ENCODE data around the gene ARL13B.

Gene ARL13B

DNA sequence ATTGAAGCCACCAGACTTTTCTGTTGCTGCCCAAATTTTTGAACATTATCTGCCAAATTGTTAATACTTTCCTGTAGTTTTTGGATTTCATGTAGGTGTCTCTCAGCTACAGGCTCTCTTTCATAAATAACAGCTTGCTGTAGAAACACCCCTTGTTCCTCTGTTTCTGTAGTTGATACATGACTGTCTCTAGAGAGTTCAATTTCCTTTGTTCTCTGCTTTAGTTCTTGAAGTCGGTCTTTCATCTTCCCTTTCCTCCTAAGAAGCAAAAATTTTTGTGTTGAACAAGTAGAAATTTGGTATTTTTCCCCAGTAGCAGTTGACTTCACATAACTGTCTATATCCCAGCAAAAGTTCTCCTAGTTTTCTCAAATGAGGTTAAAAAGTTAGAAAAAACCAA is 35.1 kb downstream of the ARL13B start:
- no peak for DNase-seq (ENCODE audit: low read depth, low spot score)
- no peaks in the 10 kb centered on the region for H3K9me3 ChIP-seq (ENCODE audit: insufficient read depth, low read length)

DNA sequence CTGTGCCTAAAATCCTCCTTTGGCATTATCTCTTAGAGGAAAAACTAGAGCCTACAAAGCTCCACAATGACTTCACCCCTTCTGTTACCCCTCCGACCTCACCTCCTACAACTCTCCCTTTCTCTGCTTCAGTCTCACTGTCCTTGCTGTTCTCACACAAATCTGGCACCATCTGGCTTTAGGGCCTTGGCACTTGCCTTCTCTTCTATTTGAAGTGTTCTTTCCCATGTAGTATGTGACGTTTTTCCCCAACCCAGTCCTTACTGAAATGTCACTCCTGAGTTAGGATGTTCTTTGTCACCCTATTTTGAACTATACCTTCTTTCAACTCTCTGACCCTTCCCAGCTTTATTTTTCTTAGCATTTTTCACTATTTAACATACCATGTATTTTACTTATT is 39.7 kb downstream of the ARL13B start:
- DNase-seq (ENCODE audit: low read depth, low spot score) = no peak
- Histone ChIP-seq H3K27me3 (ENCODE audit: insufficient read depth, insufficient read length) (no peaks in the 10 kb centered on the region), H3K9me3 (ENCODE audit: insufficient read depth, low read length) (no peaks in the 10 kb centered on the region), H3K4me3 (ENCODE audit: insufficient read length, low read depth) (no peak overlapping the region), H3K36me3 (ENCODE audit: insufficient read depth, insufficient read length, low read length) (no peaks in the 10 kb centered on the region), H3K9ac (ENCODE audit: insufficient read length, low read depth) (no peak overlapping the region), H3K4me1 (ENCODE audit: insufficient read depth, insufficient read length) (no peaks in the 10 kb centered on the region)
- TF ChIP-seq YY1 (IDR thresholded peaks at IDR 0.05; ENCODE audit: insufficient read depth, insufficient read length) (no peak), SUZ12 (IDR thresholded peaks at IDR 0.05; ENCODE audit: extremely low read depth, insufficient read depth, insufficient read length) (no peak), ZNF274 (IDR thresholded peaks at IDR 0.05; ENCODE audit: low read depth, low read length) (no peak)

More for the DNA sequence above, 35.1 kb downstream of the ARL13B start:
- H3K4me1 ChIP-seq (ENCODE audit: insufficient read depth, insufficient read length) = no peaks in the 10 kb centered on the region
- no peaks in the 10 kb centered on the region for H3K27me3 ChIP-seq (ENCODE audit: insufficient read depth, insufficient read length)
- no peak overlapping the region for H3K9ac ChIP-seq (ENCODE audit: insufficient read length, low read depth)
- no peaks in the 10 kb centered on the region for H3K36me3 ChIP-seq (ENCODE audit: insufficient read depth, insufficient read length, low read length)
- no peak overlapping the region for H3K4me3 ChIP-seq (ENCODE audit: insufficient read length, low read depth)
- TF ChIP-seq ZNF274 (IDR thresholded peaks at IDR 0.05; ENCODE audit: low read depth, low read length) (no peak), SUZ12 (IDR thresholded peaks at IDR 0.05; ENCODE audit: extremely low read depth, insufficient read depth, insufficient read length) (no peak), YY1 (IDR thresholded peaks at IDR 0.05; ENCODE audit: insufficient read depth, insufficient read length) (no peak)

DNA sequence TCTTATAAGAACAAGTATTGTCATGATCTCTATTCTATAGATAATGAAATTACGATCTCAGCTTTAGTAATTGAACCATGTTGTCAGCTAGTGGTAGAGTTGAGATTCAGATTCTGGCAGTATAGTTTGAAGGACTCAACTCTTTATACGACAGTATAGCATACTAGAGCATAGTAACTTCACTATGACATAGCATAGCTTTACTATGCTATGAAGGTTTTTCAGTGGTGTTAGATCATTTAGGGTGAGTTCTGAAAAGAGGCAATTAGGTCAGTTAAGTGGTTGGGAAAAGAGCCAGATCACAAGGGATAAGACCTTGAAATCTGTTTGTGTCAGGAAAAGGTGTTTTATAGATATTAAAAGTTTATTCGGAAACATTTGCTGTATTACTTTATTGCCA is 40.3 kb downstream of the ARL13B start:
- Histone ChIP-seq H3K9ac (ENCODE audit: insufficient read length, low read depth) (no peak overlapping the region), H3K27me3 (ENCODE audit: insufficient read depth, insufficient read length) (no peaks in the 10 kb centered on the region), H3K36me3 (ENCODE audit: insufficient read depth, insufficient read length, low read length) (no peaks in the 10 kb centered on the region), H3K4me1 (ENCODE audit: insufficient read depth, insufficient read length) (no peaks in the 10 kb centered on the region), H3K4me3 (ENCODE audit: insufficient read length, low read depth) (no peak overlapping the region), H3K9me3 (ENCODE audit: insufficient read depth, low read length) (no peaks in the 10 kb centered on the region)
- no peak for TF ChIP-seq YY1 (IDR thresholded peaks at IDR 0.05; ENCODE audit: insufficient read depth, insufficient read length)
- TF ChIP-seq SUZ12 (IDR thresholded peaks at IDR 0.05; ENCODE audit: extremely low read depth, insufficient read depth, insufficient read length) = no peak
- TF ChIP-seq ZNF274 (IDR thresholded peaks at IDR 0.05; ENCODE audit: low read depth, low read length) = no peak
- no peak for DNase-seq (ENCODE audit: low read depth, low spot score)

DNA sequence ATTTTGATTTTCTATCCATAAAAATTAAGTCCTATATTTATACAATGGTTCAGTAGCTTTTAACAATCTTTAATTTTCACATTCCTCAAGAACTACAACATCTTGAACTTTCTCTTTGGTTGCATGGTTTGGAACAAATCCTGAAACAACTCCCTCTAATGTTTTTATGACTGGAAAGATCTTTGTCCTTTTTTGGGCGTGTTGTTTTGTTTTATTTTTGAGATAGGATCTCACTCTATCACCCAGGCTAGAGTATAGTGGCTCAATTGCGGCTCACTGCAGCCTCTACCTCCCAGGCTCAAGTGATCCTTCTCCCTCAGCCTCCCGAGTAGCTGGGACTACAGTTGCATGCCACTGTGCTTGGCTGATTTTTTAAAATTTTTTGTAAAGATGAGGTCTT is 44.4 kb downstream of the ARL13B start:
- no peak overlapping the region for H3K4me3 ChIP-seq (ENCODE audit: insufficient read length, low read depth)
- no peak overlapping the region for H3K9ac ChIP-seq (ENCODE audit: insufficient read length, low read depth)
- H3K9me3 ChIP-seq (ENCODE audit: insufficient read depth, low read length) = no peaks in the 10 kb centered on the region
- DNase-seq (ENCODE audit: low read depth, low spot score) = no peak
- no peaks in the 10 kb centered on the region for H3K27me3 ChIP-seq (ENCODE audit: insufficient read depth, insufficient read length)
- no peak for TF ChIP-seq ZNF274 (IDR thresholded peaks at IDR 0.05; ENCODE audit: low read depth, low read length)
- TF ChIP-seq YY1 (IDR thresholded peaks at IDR 0.05; ENCODE audit: insufficient read depth, insufficient read length) = no peak
- no peak for TF ChIP-seq SUZ12 (IDR thresholded peaks at IDR 0.05; ENCODE audit: extremely low read depth, insufficient read depth, insufficient read length)
- H3K36me3 ChIP-seq (ENCODE audit: insufficient read depth, insufficient read length, low read length) = no peaks in the 10 kb centered on the region
- no peaks in the 10 kb centered on the region for H3K4me1 ChIP-seq (ENCODE audit: insufficient read depth, insufficient read length)

DNA sequence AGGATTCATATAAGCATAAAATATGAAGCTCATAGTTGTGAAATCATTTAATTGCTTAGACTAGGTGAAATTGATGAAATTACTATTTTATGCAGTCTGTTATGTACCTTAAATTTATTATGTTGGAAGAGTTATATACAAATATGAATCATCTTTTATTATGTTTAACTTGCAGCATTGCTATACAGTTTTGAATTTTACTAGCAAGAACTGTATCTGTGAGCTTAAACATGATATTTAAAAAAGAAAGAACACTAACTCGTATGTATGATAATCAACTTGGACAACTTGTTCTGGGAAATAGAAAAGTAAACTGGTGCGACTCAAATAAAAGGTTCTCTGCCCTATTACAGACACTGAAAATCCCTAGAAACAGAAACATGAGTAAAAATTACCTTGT is 46.7 kb downstream of the ARL13B start:
- Histone ChIP-seq H3K27me3 (ENCODE audit: insufficient read depth, insufficient read length) (no peaks in the 10 kb centered on the region), H3K9ac (ENCODE audit: insufficient read length, low read depth) (no peak overlapping the region), H3K4me3 (ENCODE audit: insufficient read length, low read depth) (no peak overlapping the region), H3K36me3 (ENCODE audit: insufficient read depth, insufficient read length, low read length) (no peaks in the 10 kb centered on the region), H3K9me3 (ENCODE audit: insufficient read depth, low read length) (no peaks in the 10 kb centered on the region), H3K4me1 (ENCODE audit: insufficient read depth, insufficient read length) (no peaks in the 10 kb centered on the region)
- no peak for DNase-seq (ENCODE audit: low read depth, low spot score)
- TF ChIP-seq SUZ12 (IDR thresholded peaks at IDR 0.05; ENCODE audit: extremely low read depth, insufficient read depth, insufficient read length) = no peak
- TF ChIP-seq YY1 (IDR thresholded peaks at IDR 0.05; ENCODE audit: insufficient read depth, insufficient read length) = no peak
- no peak for TF ChIP-seq ZNF274 (IDR thresholded peaks at IDR 0.05; ENCODE audit: low read depth, low read length)

DNA sequence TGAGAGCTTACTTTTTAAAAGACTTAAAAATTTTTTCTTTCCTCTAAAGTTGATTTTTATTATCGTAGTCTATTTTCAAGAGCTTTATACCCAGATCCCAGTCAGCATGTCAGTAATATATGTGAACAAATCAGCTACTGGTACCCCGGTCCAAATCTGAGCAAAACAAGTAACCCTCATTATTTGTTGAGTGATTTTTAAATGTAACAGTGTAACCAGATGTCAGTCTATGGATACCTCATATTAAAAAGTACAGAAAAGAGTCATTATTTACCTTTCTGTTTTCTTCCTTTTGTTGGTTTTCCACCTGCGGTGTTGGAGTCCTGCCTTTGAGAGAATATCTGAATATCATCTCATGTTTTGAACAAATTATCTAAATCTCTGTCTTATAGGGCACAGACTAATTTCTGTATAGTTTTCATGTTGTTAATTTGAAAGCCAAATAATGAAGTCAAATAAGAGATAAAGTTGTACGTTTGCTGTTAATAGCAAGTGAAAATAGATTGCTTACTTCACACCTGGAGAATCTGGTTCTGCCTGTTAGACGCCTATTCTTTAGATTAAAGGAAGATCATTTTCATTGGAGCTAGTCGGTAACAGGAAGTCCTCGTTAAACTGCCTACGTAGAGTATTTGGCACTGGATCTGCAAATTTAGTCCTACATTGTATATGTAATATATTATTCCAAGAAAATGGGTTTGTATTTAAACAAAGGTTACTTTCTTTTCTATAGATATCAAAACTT is 48.3 kb downstream of the ARL13B start, which contains the start of gene STX19:
Gene STX19, minus strand, starts transcription at position 505 of the 745 bp plus-strand sequence. CDS start 13,328 bp downstream, outside the sequence.
- H3K9me3 ChIP-seq (ENCODE audit: insufficient read depth, low read length) = no peaks in the 10 kb centered on the region
- no peaks in the 10 kb centered on the region for H3K36me3 ChIP-seq (ENCODE audit: insufficient read depth, insufficient read length, low read length)
- H3K9ac ChIP-seq (ENCODE audit: insufficient read length, low read depth) = no peak within 1 kb of the TSS
- no peaks in the 10 kb centered on the region for H3K4me1 ChIP-seq (ENCODE audit: insufficient read depth, insufficient read length)
- H3K4me3 ChIP-seq (ENCODE audit: insufficient read length, low read depth) = no peak within 1 kb of the TSS
- no peak for DNase-seq (ENCODE audit: low read depth, low spot score)
- no peak for TF ChIP-seq SUZ12 (IDR thresholded peaks at IDR 0.05; ENCODE audit: extremely low read depth, insufficient read depth, insufficient read length)
- TF ChIP-seq YY1 (IDR thresholded peaks at IDR 0.05; ENCODE audit: insufficient read depth, insufficient read length) = no peak
- TF ChIP-seq ZNF274 (IDR thresholded peaks at IDR 0.05; ENCODE audit: low read depth, low read length) = no peak
- no peaks in the 10 kb centered on the region for H3K27me3 ChIP-seq (ENCODE audit: insufficient read depth, insufficient read length)

DNA sequence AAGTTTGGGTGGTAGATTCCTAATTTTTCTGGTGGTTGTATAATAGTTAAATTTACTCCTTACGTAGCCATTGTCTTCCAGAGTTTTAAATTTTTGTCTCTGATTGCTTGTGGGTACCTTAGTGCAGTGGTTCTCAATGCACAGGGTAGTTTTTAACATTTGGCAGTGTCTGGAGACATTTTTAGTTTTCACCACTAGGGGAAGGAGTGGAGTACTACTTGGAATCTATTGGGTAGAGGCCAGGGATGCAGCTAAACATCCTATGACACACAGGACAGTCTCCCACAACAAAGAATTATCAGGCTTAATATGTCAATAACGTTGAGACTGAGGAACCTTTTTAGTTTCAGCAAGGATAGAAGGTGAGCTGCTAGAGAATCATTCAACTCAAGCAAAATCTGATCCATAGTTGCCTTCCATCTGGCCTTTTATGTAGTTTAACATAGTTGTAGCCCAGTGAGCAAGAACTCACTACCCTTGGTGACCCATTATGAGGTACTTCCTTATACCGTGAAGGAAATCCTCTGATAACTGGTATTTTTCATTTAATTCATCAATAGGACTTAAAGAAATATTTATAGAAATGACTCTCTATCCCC is 57.1 kb downstream of the ARL13B start:
- Histone ChIP-seq H3K9me3 (ENCODE audit: insufficient read depth, low read length) (0 out of 2 replicates have a peak, but pooled peaks cover under 1% of the 10 kb centered on the region), H3K36me3 (ENCODE audit: insufficient read depth, insufficient read length, low read length) (peaks cover 35% of the 10 kb centered on the region), H3K4me3 (ENCODE audit: insufficient read length, low read depth) (no peak overlapping the region), H3K9ac (ENCODE audit: insufficient read length, low read depth) (no peak overlapping the region), H3K27me3 (ENCODE audit: insufficient read depth, insufficient read length) (no peaks in the 10 kb centered on the region), H3K4me1 (ENCODE audit: insufficient read depth, insufficient read length) (no peaks in the 10 kb centered on the region)
- DNase-seq (ENCODE audit: low read depth, low spot score) = peak; percentile 11
- TF ChIP-seq SUZ12 (IDR thresholded peaks at IDR 0.05; ENCODE audit: extremely low read depth, insufficient read depth, insufficient read length) (no peak), YY1 (IDR thresholded peaks at IDR 0.05; ENCODE audit: insufficient read depth, insufficient read length) (no peak), ZNF274 (IDR thresholded peaks at IDR 0.05; ENCODE audit: low read depth, low read length) (no peak)
